Mesothelial cell of epicardium (in vitro differentiated cells): Measurements from ENCODE around the gene GPR141. TPM values are rescaled to one million over a fixed set of nuclear protein-coding genes. Genes with fewer than 3 reads are reported as not detected.
"Not testable (repeated sequence)": the region's sequence is repeated elsewhere in the genome, so short reads cannot be mapped to it uniquely, and the experiment has no call there.

Source experiments
- DNase-seq, 2 experiments: peaks; one replicate each; pipeline ENCODE4 v3.0.0; 2021; ENCODE audit warnings: low spot score in 2 of 2; ENCODE audit not compliant: unreplicated experiment in 2 of 2
- H3K27ac Mint-ChIP-seq: 2 replicates; pipeline ENCODE4 v1.8.0; 2021; ENCODE audit warnings: mixed read lengths
- H3K27me3 Mint-ChIP-seq: 2 replicates; pipeline ENCODE4 v1.8.0; 2021; ENCODE audit warnings: low read depth, mixed read lengths
- H3K36me3 Mint-ChIP-seq: 2 replicates; pipeline ENCODE4 v1.8.0; 2021; ENCODE audit warnings: mixed read lengths
- H3K4me1 Mint-ChIP-seq: 2 replicates; pipeline ENCODE4 v1.8.0; 2021; ENCODE audit warnings: mixed read lengths
- H3K4me3 Mint-ChIP-seq: 2 replicates; pipeline ENCODE4 v1.8.0; 2021; ENCODE audit warnings: mild to moderate bottlenecking, moderate library complexity, mixed read lengths
- H3K9me3 Mint-ChIP-seq: 2 replicates; pipeline ENCODE4 v1.8.0; 2021; ENCODE audit warnings: mixed read lengths
- CTCF ChIP-seq: fragments of 200-600 bp; sonication (generic); IDR thresholded peaks from one replicate; pipeline ENCODE4 v1.5.0; 2021; ENCODE audit warnings: antibody characterized with exemption; ENCODE audit not compliant: unreplicated experiment
- total RNA-seq: library from RNA; stranded (reverse); gene quantifications from 3 replicates; pipeline ENCODE4 v1.2.1, GENCODE V29; 2021

Gene GPR141
- total RNA-seq, 1 donor from 2014 or later = 1.0 TPM

GRCh38 chr7:37701769-37702168 is 18.2 kb downstream of the GPR141 start:
- no peak for DNase-seq
- H3K4me1 Mint-ChIP-seq = peaks cover 26% of the 10 kb centered on the region
- no peaks in the 10 kb centered on the region for H3K36me3 Mint-ChIP-seq
- no peaks in the 10 kb centered on the region for H3K27me3 Mint-ChIP-seq
- TF ChIP-seq CTCF = no peak
- no peaks in the 10 kb centered on the region for H3K9me3 Mint-ChIP-seq
- H3K4me3 Mint-ChIP-seq = no peak overlapping the region
- no peak overlapping the region for H3K27ac Mint-ChIP-seq

- peaks cover 32% of the 10 kb centered on the region for H3K4me1 Mint-ChIP-seq
- no peak overlapping the region for H3K27ac Mint-ChIP-seq
- H3K4me3 Mint-ChIP-seq = no peak overlapping the region
- H3K9me3 Mint-ChIP-seq = no peaks in the 10 kb centered on the region
- no peaks in the 10 kb centered on the region for H3K27me3 Mint-ChIP-seq
- no peaks in the 10 kb centered on the region for H3K36me3 Mint-ChIP-seq
- TF ChIP-seq CTCF = no peak
- DNase-seq = no peak
Observed at GRCh38 chr7:37703361-37703760, 19.8 kb downstream of the GPR141 start.

- H3K4me1 Mint-ChIP-seq = peaks cover 32% of the 10 kb centered on the region
- not testable (repeated sequence) for H3K27ac Mint-ChIP-seq, H3K36me3 Mint-ChIP-seq, H3K4me3 Mint-ChIP-seq, H3K9me3 Mint-ChIP-seq, DNase-seq, H3K27me3 Mint-ChIP-seq
Observed at GRCh38 chr7:37704328-37704833, 20.8 kb downstream of the GPR141 start.

- TF ChIP-seq CTCF = no peak
- peaks cover 32% of the 10 kb centered on the region for H3K4me1 Mint-ChIP-seq
- no peak overlapping the region for H3K27ac Mint-ChIP-seq
- H3K36me3 Mint-ChIP-seq = no peaks in the 10 kb centered on the region
- H3K9me3 Mint-ChIP-seq = no peaks in the 10 kb centered on the region
- no peak for DNase-seq
- no peaks in the 10 kb centered on the region for H3K27me3 Mint-ChIP-seq
- no peak overlapping the region for H3K4me3 Mint-ChIP-seq
Observed at GRCh38 chr7:37705976-37706375, 22.4 kb downstream of the GPR141 start.

GRCh38 chr7:37706804-37707203 is 23.2 kb downstream of the GPR141 start:
- Mint-ChIP-seq H3K4me3 (no peak overlapping the region), H3K4me1 (peaks cover 26% of the 10 kb centered on the region), H3K27ac (no peak overlapping the region), H3K36me3 (no peaks in the 10 kb centered on the region), H3K9me3 (no peaks in the 10 kb centered on the region), H3K27me3 (no peaks in the 10 kb centered on the region)
- TF ChIP-seq CTCF = no peak
- DNase-seq = no peak

- Mint-ChIP-seq H3K4me1 (peaks cover 19% of the 10 kb centered on the region), H3K27ac (no peak overlapping the region), H3K4me3 (no peak overlapping the region), H3K27me3 (no peaks in the 10 kb centered on the region), H3K36me3 (no peaks in the 10 kb centered on the region), H3K9me3 (no peaks in the 10 kb centered on the region)
- no peak for DNase-seq
- TF ChIP-seq CTCF = no peak
Observed at GRCh38 chr7:37707754-37708485, 24.4 kb downstream of the GPR141 start.
